ENCODE measurements around the gene ABCF3. TPM values are rescaled to one million over a fixed set of nuclear protein-coding genes. Genes with fewer than 3 reads are reported as not detected.

The ABCF3 gene
- total and polyA plus RNA-seq, 2 donors from 2014 or later, result 49.1 to 69.0 TPM

DNA sequence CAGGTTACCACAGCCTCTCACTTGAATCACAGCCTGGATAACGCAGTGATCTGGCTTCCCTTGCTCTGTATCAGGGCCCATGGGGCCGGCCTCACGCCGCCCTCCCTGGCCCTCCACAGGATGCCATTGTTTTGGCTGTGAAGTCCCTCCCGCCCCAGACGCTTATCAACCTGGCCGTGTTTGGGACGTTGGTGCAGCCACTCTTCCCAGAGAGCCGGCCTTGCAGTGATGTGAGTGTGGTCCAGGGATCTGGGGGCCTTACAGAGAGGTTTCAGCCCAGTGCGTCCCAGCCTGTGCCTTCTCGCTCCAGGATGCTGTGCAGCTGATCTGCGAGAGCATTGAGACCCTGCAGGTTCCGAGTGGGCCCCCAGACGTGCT is 50.0 kb downstream of the ABCF3 start:
- no peak overlapping the region for H3K27ac ChIP-seq (ENCODE audit: low read depth in 2 of 2, low read length in 2 of 2)
- no peak overlapping the region for H3K9ac ChIP-seq (ENCODE audit: low read length in 3 of 3)
- FAIRE-seq (no peak), DNase-seq (no peak)
- no peaks in the 10 kb centered on the region for H3K4me1 ChIP-seq (ENCODE audit: control insufficient read depth in 2 of 3, insufficient read depth in 2 of 3, low read depth in 1 of 3, low read length in 3 of 3)
- no peak overlapping the region for H3K4me3 ChIP-seq (ENCODE audit: low read length in 3 of 3)
- no peaks in the 10 kb centered on the region for H3K36me3 ChIP-seq (ENCODE audit: control insufficient read depth in 2 of 3, insufficient read depth in 3 of 3, low read length in 3 of 3)
- peaks cover 16% of the 10 kb centered on the region for H3K27me3 ChIP-seq (ENCODE audit: control insufficient read depth, insufficient read depth, low read length)
- TF ChIP-seq, protein P1, sequence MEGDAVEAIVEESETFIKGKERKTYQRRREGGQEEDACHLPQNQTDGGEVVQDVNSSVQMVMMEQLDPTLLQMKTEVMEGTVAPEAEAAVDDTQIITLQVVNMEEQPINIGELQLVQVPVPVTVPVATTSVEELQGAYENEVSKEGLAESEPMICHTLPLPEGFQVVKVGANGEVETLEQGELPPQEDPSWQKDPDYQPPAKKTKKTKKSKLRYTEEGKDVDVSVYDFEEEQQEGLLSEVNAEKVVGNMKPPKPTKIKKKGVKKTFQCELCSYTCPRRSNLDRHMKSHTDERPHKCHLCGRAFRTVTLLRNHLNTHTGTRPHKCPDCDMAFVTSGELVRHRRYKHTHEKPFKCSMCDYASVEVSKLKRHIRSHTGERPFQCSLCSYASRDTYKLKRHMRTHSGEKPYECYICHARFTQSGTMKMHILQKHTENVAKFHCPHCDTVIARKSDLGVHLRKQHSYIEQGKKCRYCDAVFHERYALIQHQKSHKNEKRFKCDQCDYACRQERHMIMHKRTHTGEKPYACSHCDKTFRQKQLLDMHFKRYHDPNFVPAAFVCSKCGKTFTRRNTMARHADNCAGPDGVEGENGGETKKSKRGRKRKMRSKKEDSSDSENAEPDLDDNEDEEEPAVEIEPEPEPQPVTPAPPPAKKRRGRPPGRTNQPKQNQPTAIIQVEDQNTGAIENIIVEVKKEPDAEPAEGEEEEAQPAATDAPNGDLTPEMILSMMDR (IDR thresholded peaks at IDR 0.05; ENCODE audit: borderline replicate concordance, extremely low read depth, insufficient read depth), result no peak
- H3K9me3 ChIP-seq (ENCODE audit: control insufficient read depth in 2 of 3, insufficient read depth in 1 of 3, low read length in 3 of 3), result no peaks in the 10 kb centered on the region
- intact Hi-C loops (cut with DNase I), result no loop called here

- no peak overlapping the region for H3K4me3 ChIP-seq (ENCODE audit: low read length in 3 of 3)
- peaks cover 0 to under 1% (median 0%) of the 10 kb centered on the region in 3 donors for H3K4me1 ChIP-seq (ENCODE audit: control insufficient read depth in 2 of 3, insufficient read depth in 2 of 3, low read depth in 1 of 3, low read length in 3 of 3)
- TF ChIP-seq, protein P1 (IDR thresholded peaks at IDR 0.05; ENCODE audit: borderline replicate concordance, extremely low read depth, insufficient read depth), result no peak
- H3K36me3 ChIP-seq (ENCODE audit: control insufficient read depth in 2 of 3, insufficient read depth in 3 of 3, low read length in 3 of 3), result no peaks in the 10 kb centered on the region
- no peaks in the 10 kb centered on the region for H3K9me3 ChIP-seq (ENCODE audit: control insufficient read depth in 2 of 3, insufficient read depth in 1 of 3, low read length in 3 of 3)
- no peak for DNase-seq
- no peak overlapping the region for H3K9ac ChIP-seq (ENCODE audit: low read length in 3 of 3)
- H3K27me3 ChIP-seq (ENCODE audit: control insufficient read depth, insufficient read depth, low read length), result peaks cover 11% of the 10 kb centered on the region
- H3K27ac ChIP-seq (ENCODE audit: low read depth in 2 of 2, low read length in 2 of 2), result no peak overlapping the region
- intact Hi-C loops (cut with DNase I), result no loop called here
- FAIRE-seq, result no peak
Measured at GRCh38 chr3:184236636-184237035, 50.6 kb downstream of the ABCF3 start.

GRCh38 chr3:184237211-184237610 is 51.2 kb downstream of the ABCF3 start:
- TF ChIP-seq, protein P1 (IDR thresholded peaks at IDR 0.05; ENCODE audit: borderline replicate concordance, extremely low read depth, insufficient read depth), result no peak
- intact Hi-C loops (cut with DNase I), result no loop called here

GRCh38 chr3:184237807-184238206 is 51.8 kb downstream of the ABCF3 start:
- H3K27ac ChIP-seq (ENCODE audit: low read depth in 2 of 2, low read length in 2 of 2), result no peak overlapping the region
- TF ChIP-seq, protein P1 (IDR thresholded peaks at IDR 0.05; ENCODE audit: borderline replicate concordance, extremely low read depth, insufficient read depth), result no peak
- H3K9me3 ChIP-seq (ENCODE audit: control insufficient read depth in 2 of 3, insufficient read depth in 1 of 3, low read length in 3 of 3), result no peaks in the 10 kb centered on the region
- intact Hi-C loops (cut with DNase I), result no loop called here
- DNase-seq, result no peak
- H3K4me3 ChIP-seq (ENCODE audit: low read length in 3 of 3), result no peak overlapping the region
- FAIRE-seq, result no peak
- no peak overlapping the region for H3K9ac ChIP-seq (ENCODE audit: low read length in 3 of 3)
- H3K36me3 ChIP-seq (ENCODE audit: control insufficient read depth in 2 of 3, insufficient read depth in 3 of 3, low read length in 3 of 3), result peaks cover 0 to 5% (median 3%) of the 10 kb centered on the region in 3 donors
- peaks cover 1% of the 10 kb centered on the region for H3K27me3 ChIP-seq (ENCODE audit: control insufficient read depth, insufficient read depth, low read length)
- peaks cover 0 to 3% (median 0%) of the 10 kb centered on the region in 3 donors for H3K4me1 ChIP-seq (ENCODE audit: control insufficient read depth in 2 of 3, insufficient read depth in 2 of 3, low read depth in 1 of 3, low read length in 3 of 3)

More at GRCh38 chr3:184237211-184237610, 51.2 kb downstream of the ABCF3 start:
- H3K9ac ChIP-seq (ENCODE audit: low read length in 3 of 3), result no peak overlapping the region
- H3K36me3 ChIP-seq (ENCODE audit: control insufficient read depth in 2 of 3, insufficient read depth in 3 of 3, low read length in 3 of 3), result peaks cover 0 to under 1% (median 0%) of the 10 kb centered on the region in 3 donors
- no peak overlapping the region for H3K27ac ChIP-seq (ENCODE audit: low read depth in 2 of 2, low read length in 2 of 2)
- H3K4me3 ChIP-seq (ENCODE audit: low read length in 3 of 3), result no peak overlapping the region
- DNase-seq (no peak), FAIRE-seq (no peak)
- H3K4me1 ChIP-seq (ENCODE audit: control insufficient read depth in 2 of 3, insufficient read depth in 2 of 3, low read depth in 1 of 3, low read length in 3 of 3), result peaks cover 0 to 3% (median 0%) of the 10 kb centered on the region in 3 donors
- peaks cover 5% of the 10 kb centered on the region for H3K27me3 ChIP-seq (ENCODE audit: control insufficient read depth, insufficient read depth, low read length)
- H3K9me3 ChIP-seq (ENCODE audit: control insufficient read depth in 2 of 3, insufficient read depth in 1 of 3, low read length in 3 of 3), result no peaks in the 10 kb centered on the region
